Esophagus muscularis mucosa (tissue), 4 donors: ENCODE measurements around the gene CAMK2A. TPM values are rescaled to one million over a fixed set of nuclear protein-coding genes. Genes with fewer than 3 reads are reported as not detected.

Experiments used
- DNase-seq: peaks from one replicate; pipeline ENCODE4 v3.0.0-alpha.2; 2017; ENCODE audit errors: extremely low spot score
- H3K27ac ChIP-seq, 4 donors: fragments of 200-600 bp; sonication (generic); replicated peaks in 1 of 4; 1 replicate in 3 of 4; 2 replicates in 1 of 4; pipeline ENCODE4 v1.5.1; 2016 to 2019; ENCODE audit warnings: mild to moderate bottlenecking in 1 of 4
- H3K27me3 ChIP-seq, 4 donors: fragments of 200-600 bp; sonication (generic); one replicate each; pipeline versions ENCODE4 v1.5.1 to v1.6.0; 2016 to 2019
- H3K36me3 ChIP-seq, 4 donors: fragments of 200-600 bp; sonication (generic); one replicate each; pipeline ENCODE4 v1.5.1; 2016 to 2019
- H3K4me1 ChIP-seq, 4 donors: fragments of 200-600 bp; sonication (generic); one replicate each; pipeline ENCODE4 v1.5.1; 2016 to 2019
- H3K4me3 ChIP-seq, 4 donors: fragments of 200-600 bp; sonication (generic); 1 replicate in 2 of 4; 2 replicates in 2 of 4; pipeline ENCODE4 v1.5.1; 2016 to 2019; ENCODE audit warnings: mild to moderate bottlenecking in 4 of 4, moderate library complexity in 1 of 4
- H3K9me3 ChIP-seq, 4 donors: fragments of 200-600 bp; sonication (generic); 1 replicate in 3 of 4; 2 replicates in 1 of 4; pipeline ENCODE4 v1.5.1; 2016 to 2019
- EP300 ChIP-seq: sonication (generic); formaldehyde crosslinking; IDR thresholded peaks from one replicate; pipeline ENCODE4 v1.6.1; 2017; ENCODE audit warnings: antibody characterized with exemption
- POLR2A ChIP-seq: fragments of 450-650 bp; IDR thresholded peaks from one replicate; pipeline ENCODE4 v1.6.1; 2017; ENCODE audit warnings: antibody characterized with exemption, moderate library complexity, mild to moderate bottlenecking, low read depth
- POLR2AphosphoS5 ChIP-seq, 2 donors: sonication (generic); formaldehyde crosslinking; IDR thresholded peaks; one replicate each; pipeline ENCODE4 v1.6.1; 2017; ENCODE audit warnings: antibody characterized with exemption in 2 of 2
- WGBS: methylation state at CpG from one replicate; pipeline ENCODE4 v1.1.5; 2018; 5-methylcytosine and 5-hydroxymethylcytosine counted together
- intact Hi-C: fragments of 100-400 bp; cut with DNase I; formaldehyde crosslinking; loops from one replicate; pipeline ENCODE4 v1.15.1; 2023
- total RNA-seq, 4 donors: library from RNA; depleted of rRNA; stranded (reverse); fragments of >200 nt; gene quantifications; one replicate each; pipeline versions ENCODE4 v1.1.0 to v1.2.1, GENCODE V29; 2016
- TF ChIP-seq, protein P1 (sequence below), 3 experiments: fragments of 200-600 bp in 2 of 3; fragments of 450-650 bp in 1 of 3; sonication (generic) in 2 of 3; IDR thresholded peaks; one replicate each; pipeline ENCODE4 v1.5.1; 2017 to 2019; ENCODE audit warnings: antibody characterized with exemption in 3 of 3, mild to moderate bottlenecking in 2 of 3, moderate library complexity in 1 of 3

Gene CAMK2A
- total RNA-seq, 4 donors from 2014 or later = 2.5 to 8.0 (median 3.8) TPM

DNA sequence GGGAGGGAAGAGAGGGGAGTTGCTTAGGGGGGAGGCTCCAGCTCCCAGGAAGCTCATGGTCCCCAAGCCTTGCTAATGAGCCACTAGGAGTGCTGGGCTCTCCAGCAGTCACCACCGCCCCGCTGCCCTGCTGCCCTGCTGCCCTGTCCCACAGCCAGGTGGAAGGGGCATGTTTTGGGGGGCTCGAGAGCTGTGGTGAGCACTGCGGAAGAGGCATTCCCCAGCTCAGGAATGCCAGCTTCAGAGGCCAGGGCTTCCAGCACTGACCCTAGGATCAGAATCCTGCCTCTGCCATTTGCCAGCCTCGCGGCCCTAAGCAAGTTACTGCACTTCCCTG lies 82.8 kb downstream of the CAMK2A start:
- H3K4me1 ChIP-seq = no peaks in the 10 kb centered on the region
- DNase-seq = no peak
- H3K9me3 ChIP-seq = no peaks in the 10 kb centered on the region
- no peak overlapping the region for H3K27ac ChIP-seq
- H3K27me3 ChIP-seq = no peaks in the 10 kb centered on the region
- 92% methylated on average over 2 of the region's 6 CpGs for WGBS
- H3K36me3 ChIP-seq = no peaks in the 10 kb centered on the region
- intact Hi-C loops = no loop called here
- no peak overlapping the region for H3K4me3 ChIP-seq
- no peak for TF ChIP-seq EP300
- TF ChIP-seq, protein P1, sequence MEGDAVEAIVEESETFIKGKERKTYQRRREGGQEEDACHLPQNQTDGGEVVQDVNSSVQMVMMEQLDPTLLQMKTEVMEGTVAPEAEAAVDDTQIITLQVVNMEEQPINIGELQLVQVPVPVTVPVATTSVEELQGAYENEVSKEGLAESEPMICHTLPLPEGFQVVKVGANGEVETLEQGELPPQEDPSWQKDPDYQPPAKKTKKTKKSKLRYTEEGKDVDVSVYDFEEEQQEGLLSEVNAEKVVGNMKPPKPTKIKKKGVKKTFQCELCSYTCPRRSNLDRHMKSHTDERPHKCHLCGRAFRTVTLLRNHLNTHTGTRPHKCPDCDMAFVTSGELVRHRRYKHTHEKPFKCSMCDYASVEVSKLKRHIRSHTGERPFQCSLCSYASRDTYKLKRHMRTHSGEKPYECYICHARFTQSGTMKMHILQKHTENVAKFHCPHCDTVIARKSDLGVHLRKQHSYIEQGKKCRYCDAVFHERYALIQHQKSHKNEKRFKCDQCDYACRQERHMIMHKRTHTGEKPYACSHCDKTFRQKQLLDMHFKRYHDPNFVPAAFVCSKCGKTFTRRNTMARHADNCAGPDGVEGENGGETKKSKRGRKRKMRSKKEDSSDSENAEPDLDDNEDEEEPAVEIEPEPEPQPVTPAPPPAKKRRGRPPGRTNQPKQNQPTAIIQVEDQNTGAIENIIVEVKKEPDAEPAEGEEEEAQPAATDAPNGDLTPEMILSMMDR (IDR thresholded peaks at IDR 0.05) = no peak
- TF ChIP-seq POLR2AphosphoS5 (IDR thresholded peaks at IDR 0.05) = no peak
- TF ChIP-seq POLR2A = no peak

DNA sequence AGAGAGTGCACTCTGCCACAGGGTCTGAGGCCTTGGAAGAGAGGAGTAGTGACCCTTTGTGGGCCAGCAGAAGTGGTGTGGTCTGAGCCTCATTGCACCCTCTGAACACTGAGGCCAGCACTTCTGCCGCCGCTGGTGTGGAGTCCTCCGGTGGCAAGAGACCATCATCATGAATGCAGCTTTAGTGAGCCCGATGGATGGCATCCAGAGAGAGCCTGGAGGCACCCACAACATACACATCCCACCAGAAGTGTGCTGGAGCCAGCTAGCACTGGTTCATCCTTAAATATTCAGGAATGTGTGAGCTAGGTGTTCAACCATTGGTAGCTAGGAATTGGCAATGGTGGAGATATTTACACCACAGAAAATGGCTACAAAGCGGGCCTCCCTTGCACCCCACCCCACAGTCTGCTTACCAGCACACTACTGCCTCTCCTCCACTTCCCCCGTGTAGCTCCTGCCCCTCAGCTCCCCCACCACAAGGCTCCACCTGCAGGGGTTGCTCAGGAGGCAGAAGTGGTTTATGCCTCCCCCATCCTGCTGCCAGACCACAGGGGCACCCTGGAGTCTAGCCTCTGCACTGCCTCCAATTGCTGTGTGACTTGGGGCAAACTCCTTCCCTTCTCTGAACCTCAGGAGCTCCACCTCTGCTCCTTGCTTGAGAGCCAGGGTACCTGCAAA lies 83.3 kb downstream of the CAMK2A start:
- TF ChIP-seq POLR2A (no peak), EP300 (no peak), POLR2AphosphoS5 (IDR thresholded peaks at IDR 0.05) (no peak)
- TF ChIP-seq, protein P1 (IDR thresholded peaks at IDR 0.05) = no peak
- Histone ChIP-seq H3K27ac (no peak overlapping the region), H3K9me3 (no peaks in the 10 kb centered on the region), H3K4me3 (no peak overlapping the region), H3K27me3 (no peaks in the 10 kb centered on the region), H3K36me3 (no peaks in the 10 kb centered on the region), H3K4me1 (no peaks in the 10 kb centered on the region)
- DNase-seq = no peak
- intact Hi-C loops = no loop called here
- WGBS = 89% methylated on average over 6 of the region's 6 CpGs

- intact Hi-C loops = no loop called here
- DNase-seq = no peak
- 95% methylated on average over 6 of the region's 13 CpGs for WGBS
- no peaks in the 10 kb centered on the region for H3K36me3 ChIP-seq
- H3K4me1 ChIP-seq = no peaks in the 10 kb centered on the region
- H3K27me3 ChIP-seq = no peaks in the 10 kb centered on the region
- TF ChIP-seq POLR2A = no peak
- TF ChIP-seq, protein P1 (IDR thresholded peaks at IDR 0.05) = no peak
- TF ChIP-seq POLR2AphosphoS5 (IDR thresholded peaks at IDR 0.05) = no peak
- no peak for TF ChIP-seq EP300
- no peak overlapping the region for H3K27ac ChIP-seq
- no peaks in the 10 kb centered on the region for H3K9me3 ChIP-seq
- H3K4me3 ChIP-seq = no peak overlapping the region
These were observed 85.0 kb downstream of the CAMK2A start for GRCh38 chr5:150204590-150204960.

DNA sequence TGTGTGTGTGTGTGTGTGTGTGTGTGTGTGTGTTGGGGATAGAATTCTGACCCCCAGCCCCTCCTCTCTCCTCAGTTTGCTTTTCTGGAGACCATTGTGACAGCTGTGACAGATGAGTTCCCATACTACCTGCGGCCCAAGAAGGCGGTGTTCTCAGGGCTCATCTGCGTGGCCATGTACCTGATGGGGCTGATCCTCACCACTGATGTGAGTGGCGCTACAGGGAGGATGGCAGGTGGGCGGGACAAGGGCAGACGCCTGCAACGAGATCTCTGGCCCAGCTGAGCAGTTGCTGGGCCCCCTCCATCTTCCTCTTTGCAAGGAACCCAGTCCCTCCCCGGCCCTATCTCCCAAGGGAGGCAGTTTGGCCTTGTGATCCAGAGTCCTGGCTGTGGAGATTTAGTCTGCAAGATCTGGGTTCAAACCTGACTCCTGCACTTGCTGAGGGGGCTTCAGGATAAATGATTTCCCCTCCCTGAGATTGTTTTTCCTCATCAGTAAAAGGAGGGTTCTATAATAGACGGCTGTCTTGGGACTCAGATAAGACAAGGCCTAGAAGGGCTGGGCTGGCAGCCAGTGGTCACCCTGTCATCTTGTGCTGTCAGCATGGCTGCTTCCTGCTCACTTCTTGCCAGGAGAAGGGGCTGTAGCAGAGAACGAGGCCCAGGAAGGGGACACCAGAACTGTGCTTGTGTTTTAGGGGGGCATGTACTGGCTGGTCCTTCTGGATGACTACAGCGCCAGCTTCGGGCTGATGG lies 85.6 kb downstream of the CAMK2A start:
- TF ChIP-seq, protein P1 (IDR thresholded peaks at IDR 0.05) = no peak
- TF ChIP-seq EP300 = no peak
- no peak for TF ChIP-seq POLR2AphosphoS5 (IDR thresholded peaks at IDR 0.05)
- no peak for TF ChIP-seq POLR2A
- no peaks in the 10 kb centered on the region for H3K36me3 ChIP-seq
- H3K27ac ChIP-seq = no peak overlapping the region
- WGBS = 80% methylated on average over 8 of the region's 12 CpGs
- intact Hi-C loops = no loop called here
- no peak for DNase-seq
- H3K9me3 ChIP-seq = no peaks in the 10 kb centered on the region
- no peaks in the 10 kb centered on the region for H3K27me3 ChIP-seq
- H3K4me3 ChIP-seq = no peak overlapping the region
- H3K4me1 ChIP-seq = no peaks in the 10 kb centered on the region
